Measurements from ENCODE around the gene MSANTD2. TPM values are rescaled to one million over a fixed set of nuclear protein-coding genes. Genes with fewer than 3 reads are reported as not detected.

Gene MSANTD2
- total RNA-seq, 1 experiment from 2014 or later = 8.6 TPM

DNA sequence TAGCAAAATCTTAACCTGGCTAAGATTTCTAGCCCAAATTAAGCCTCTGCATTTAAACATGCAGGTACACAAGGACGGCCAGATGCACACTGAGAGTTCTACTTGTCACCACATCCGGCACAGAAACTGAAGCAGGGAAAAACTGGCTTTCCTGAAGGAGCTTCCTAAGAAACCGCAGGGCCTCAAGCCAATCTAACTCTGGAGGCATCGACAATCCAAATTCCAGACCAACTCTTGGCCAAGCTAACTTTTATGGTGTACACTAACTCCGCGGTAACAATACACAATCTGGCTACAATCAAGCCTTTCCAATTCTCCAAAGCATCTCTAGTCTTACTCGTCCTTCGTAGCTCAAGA is 1.2 kb downstream of the MSANTD2 start:
- H3K4me1 ChIP-seq (ENCODE audit: control insufficient read depth in 1 of 2, insufficient read depth in 2 of 2, low read length in 2 of 2) = peaks cover 6 to 21% of the 10 kb centered on the region in 2 experiments; a peak in 3 of 4 replicates
- no peak for DNase-seq (ENCODE audit: low read depth, low spot score)
- no peaks in the 10 kb centered on the region for H3K9me2 ChIP-seq (ENCODE audit: insufficient read depth)
- no peak for ATAC-seq
- H3K36me3 ChIP-seq (ENCODE audit: control insufficient read depth in 1 of 2, insufficient read depth in 2 of 2, low read length in 2 of 2) = no peaks in the 10 kb centered on the region
- TF ChIP-seq, protein P1, sequence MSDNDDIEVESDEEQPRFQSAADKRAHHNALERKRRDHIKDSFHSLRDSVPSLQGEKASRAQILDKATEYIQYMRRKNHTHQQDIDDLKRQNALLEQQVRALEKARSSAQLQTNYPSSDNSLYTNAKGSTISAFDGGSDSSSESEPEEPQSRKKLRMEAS (IDR thresholded peaks at IDR 0.05) = no peak
- no peak for TF ChIP-seq CBX3 (IDR thresholded peaks at IDR 0.05; ENCODE audit: low read depth)
- TF ChIP-seq JUND (IDR thresholded peaks at IDR 0.05) = no peak
- TF ChIP-seq, protein P2, sequence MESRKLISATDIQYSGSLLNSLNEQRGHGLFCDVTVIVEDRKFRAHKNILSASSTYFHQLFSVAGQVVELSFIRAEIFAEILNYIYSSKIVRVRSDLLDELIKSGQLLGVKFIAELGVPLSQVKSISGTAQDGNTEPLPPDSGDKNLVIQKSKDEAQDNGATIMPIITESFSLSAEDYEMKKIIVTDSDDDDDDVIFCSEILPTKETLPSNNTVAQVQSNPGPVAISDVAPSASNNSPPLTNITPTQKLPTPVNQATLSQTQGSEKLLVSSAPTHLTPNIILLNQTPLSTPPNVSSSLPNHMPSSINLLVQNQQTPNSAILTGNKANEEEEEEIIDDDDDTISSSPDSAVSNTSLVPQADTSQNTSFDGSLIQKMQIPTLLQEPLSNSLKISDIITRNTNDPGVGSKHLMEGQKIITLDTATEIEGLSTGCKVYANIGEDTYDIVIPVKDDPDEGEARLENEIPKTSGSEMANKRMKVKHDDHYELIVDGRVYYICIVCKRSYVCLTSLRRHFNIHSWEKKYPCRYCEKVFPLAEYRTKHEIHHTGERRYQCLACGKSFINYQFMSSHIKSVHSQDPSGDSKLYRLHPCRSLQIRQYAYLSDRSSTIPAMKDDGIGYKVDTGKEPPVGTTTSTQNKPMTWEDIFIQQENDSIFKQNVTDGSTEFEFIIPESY (IDR thresholded peaks at IDR 0.05; ENCODE audit: extremely low read depth, insufficient replicate concordance, low read length) = no peak
- no peak for TF ChIP-seq EZH2phosphoT487 (IDR thresholded peaks at IDR 0.05; ENCODE audit: borderline replicate concordance)
- TF ChIP-seq, protein P3, sequence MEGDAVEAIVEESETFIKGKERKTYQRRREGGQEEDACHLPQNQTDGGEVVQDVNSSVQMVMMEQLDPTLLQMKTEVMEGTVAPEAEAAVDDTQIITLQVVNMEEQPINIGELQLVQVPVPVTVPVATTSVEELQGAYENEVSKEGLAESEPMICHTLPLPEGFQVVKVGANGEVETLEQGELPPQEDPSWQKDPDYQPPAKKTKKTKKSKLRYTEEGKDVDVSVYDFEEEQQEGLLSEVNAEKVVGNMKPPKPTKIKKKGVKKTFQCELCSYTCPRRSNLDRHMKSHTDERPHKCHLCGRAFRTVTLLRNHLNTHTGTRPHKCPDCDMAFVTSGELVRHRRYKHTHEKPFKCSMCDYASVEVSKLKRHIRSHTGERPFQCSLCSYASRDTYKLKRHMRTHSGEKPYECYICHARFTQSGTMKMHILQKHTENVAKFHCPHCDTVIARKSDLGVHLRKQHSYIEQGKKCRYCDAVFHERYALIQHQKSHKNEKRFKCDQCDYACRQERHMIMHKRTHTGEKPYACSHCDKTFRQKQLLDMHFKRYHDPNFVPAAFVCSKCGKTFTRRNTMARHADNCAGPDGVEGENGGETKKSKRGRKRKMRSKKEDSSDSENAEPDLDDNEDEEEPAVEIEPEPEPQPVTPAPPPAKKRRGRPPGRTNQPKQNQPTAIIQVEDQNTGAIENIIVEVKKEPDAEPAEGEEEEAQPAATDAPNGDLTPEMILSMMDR (IDR thresholded peaks at IDR 0.05 in 2 of 3, conservative IDR thresholded peaks at IDR 0.05 in 1 of 3; ENCODE audit: borderline replicate concordance in 1 of 3, insufficient read depth in 1 of 3, low read depth in 2 of 3, low read length in 2 of 3) = no peak
- TF ChIP-seq FOSL1 (IDR thresholded peaks at IDR 0.05; ENCODE audit: low read depth) = no peak
- no peak for TF ChIP-seq SRF (IDR thresholded peaks at IDR 0.05; ENCODE audit: low read depth)
- TF ChIP-seq YY1 (IDR thresholded peaks at IDR 0.05; ENCODE audit: extremely low read depth, insufficient replicate concordance, low read depth, low read length) = no peak
- no peak for TF ChIP-seq SP1 (IDR thresholded peaks at IDR 0.05; ENCODE audit: low read depth)
- TF ChIP-seq CEBPB (IDR thresholded peaks at IDR 0.05; ENCODE audit: low read depth) = no peak
- TF ChIP-seq, protein P4, sequence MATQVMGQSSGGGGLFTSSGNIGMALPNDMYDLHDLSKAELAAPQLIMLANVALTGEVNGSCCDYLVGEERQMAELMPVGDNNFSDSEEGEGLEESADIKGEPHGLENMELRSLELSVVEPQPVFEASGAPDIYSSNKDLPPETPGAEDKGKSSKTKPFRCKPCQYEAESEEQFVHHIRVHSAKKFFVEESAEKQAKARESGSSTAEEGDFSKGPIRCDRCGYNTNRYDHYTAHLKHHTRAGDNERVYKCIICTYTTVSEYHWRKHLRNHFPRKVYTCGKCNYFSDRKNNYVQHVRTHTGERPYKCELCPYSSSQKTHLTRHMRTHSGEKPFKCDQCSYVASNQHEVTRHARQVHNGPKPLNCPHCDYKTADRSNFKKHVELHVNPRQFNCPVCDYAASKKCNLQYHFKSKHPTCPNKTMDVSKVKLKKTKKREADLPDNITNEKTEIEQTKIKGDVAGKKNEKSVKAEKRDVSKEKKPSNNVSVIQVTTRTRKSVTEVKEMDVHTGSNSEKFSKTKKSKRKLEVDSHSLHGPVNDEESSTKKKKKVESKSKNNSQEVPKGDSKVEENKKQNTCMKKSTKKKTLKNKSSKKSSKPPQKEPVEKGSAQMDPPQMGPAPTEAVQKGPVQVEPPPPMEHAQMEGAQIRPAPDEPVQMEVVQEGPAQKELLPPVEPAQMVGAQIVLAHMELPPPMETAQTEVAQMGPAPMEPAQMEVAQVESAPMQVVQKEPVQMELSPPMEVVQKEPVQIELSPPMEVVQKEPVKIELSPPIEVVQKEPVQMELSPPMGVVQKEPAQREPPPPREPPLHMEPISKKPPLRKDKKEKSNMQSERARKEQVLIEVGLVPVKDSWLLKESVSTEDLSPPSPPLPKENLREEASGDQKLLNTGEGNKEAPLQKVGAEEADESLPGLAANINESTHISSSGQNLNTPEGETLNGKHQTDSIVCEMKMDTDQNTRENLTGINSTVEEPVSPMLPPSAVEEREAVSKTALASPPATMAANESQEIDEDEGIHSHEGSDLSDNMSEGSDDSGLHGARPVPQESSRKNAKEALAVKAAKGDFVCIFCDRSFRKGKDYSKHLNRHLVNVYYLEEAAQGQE (IDR thresholded peaks at IDR 0.05; ENCODE audit: low read depth) = no peak
- no peak for TF ChIP-seq SIN3A (IDR thresholded peaks at IDR 0.05; ENCODE audit: low read depth)
- no peak for TF ChIP-seq RAD21 (IDR thresholded peaks at IDR 0.05; ENCODE audit: low read depth)
- no TSS peak for BruUV-seq (replicated peaks)
- ChIA-PET POLR2A (no interaction called here), RAD21 (ENCODE audit: low non-redundant PET in 1 of 2, low total read pairs in 2 of 2, uncharacterized antibody in 2 of 2, unreplicated experiment in 2 of 2) (interaction anchor here in 1 of 2 experiments (0.6 kb wide), 1 partner anchor 31 kb away, joined by 3 read pairs; no protein-coding TSS in a partner anchor), CTCF (interaction anchor here (0.9 to 1.2 kb wide), 4 partner anchors 38 to 170 kb away, joined by 3 to 4 read pairs (median 4); no protein-coding TSS in a partner anchor)
- intact Hi-C loops (cut with micrococcal nuclease) = no loop called here
- no peaks in the 10 kb centered on the region for H3K9me3 ChIP-seq (ENCODE audit: control insufficient read depth in 1 of 2, insufficient read depth in 1 of 2, low read depth in 1 of 2, low read length in 2 of 2)
- peak overlapping the region; percentile 78 for H3K4me2 ChIP-seq (ENCODE audit: low read length)
- peak overlapping the region; percentile 80 for H3K9ac ChIP-seq (ENCODE audit: low read length)
- no peaks in the 10 kb centered on the region for H4K20me1 ChIP-seq (ENCODE audit: insufficient read depth)
- H2AFZ ChIP-seq (ENCODE audit: low read depth, low read length, poor library complexity, severe bottlenecking) = no peak overlapping the region
- H3K4me3 ChIP-seq (replicated peaks in 1 of 2; ENCODE audit: low read depth in 1 of 2, low read length in 2 of 2) = peak overlapping the region; percentile 73 to 75
- H3K27me3 ChIP-seq (ENCODE audit: insufficient read depth, low read length) = no peaks in the 10 kb centered on the region
- peak overlapping the region; percentile 74 for H3K27ac ChIP-seq (ENCODE audit: low read depth, low read length)
- peaks cover 58% of the 10 kb centered on the region for H3K79me2 ChIP-seq (ENCODE audit: insufficient read depth, low read length)

All from HCT116 (cell line).